ENCODE measurements around the gene SMYD3.

SMYD3 gene

GRCh38 chr1:246221485-246222255 is 285.4 kb downstream of the SMYD3 start:
- in situ Hi-C loops (cut with MboI; ENCODE audit: low sequenced_read_pairs) = no loop called here

- in situ Hi-C loops (cut with MboI; ENCODE audit: low sequenced_read_pairs) = no loop called here
These were observed 286.5 kb downstream of the SMYD3 start for GRCh38 chr1:246220495-246221065.

- in situ Hi-C loops (cut with MboI; ENCODE audit: low sequenced_read_pairs) = no loop called here
These were observed 287.5 kb downstream of the SMYD3 start for GRCh38 chr1:246219508-246220030.

GRCh38 chr1:246218686-246219085 is 288.4 kb downstream of the SMYD3 start:
- in situ Hi-C loops (cut with MboI; ENCODE audit: low sequenced_read_pairs) = no loop called here

- in situ Hi-C loops (cut with MboI; ENCODE audit: low sequenced_read_pairs) = no loop called here
These were observed 290.2 kb downstream of the SMYD3 start for GRCh38 chr1:246216906-246217305.

- in situ Hi-C loops (cut with MboI; ENCODE audit: low sequenced_read_pairs) = no loop called here
These were observed 291.6 kb downstream of the SMYD3 start for GRCh38 chr1:246215510-246215903.

DNA sequence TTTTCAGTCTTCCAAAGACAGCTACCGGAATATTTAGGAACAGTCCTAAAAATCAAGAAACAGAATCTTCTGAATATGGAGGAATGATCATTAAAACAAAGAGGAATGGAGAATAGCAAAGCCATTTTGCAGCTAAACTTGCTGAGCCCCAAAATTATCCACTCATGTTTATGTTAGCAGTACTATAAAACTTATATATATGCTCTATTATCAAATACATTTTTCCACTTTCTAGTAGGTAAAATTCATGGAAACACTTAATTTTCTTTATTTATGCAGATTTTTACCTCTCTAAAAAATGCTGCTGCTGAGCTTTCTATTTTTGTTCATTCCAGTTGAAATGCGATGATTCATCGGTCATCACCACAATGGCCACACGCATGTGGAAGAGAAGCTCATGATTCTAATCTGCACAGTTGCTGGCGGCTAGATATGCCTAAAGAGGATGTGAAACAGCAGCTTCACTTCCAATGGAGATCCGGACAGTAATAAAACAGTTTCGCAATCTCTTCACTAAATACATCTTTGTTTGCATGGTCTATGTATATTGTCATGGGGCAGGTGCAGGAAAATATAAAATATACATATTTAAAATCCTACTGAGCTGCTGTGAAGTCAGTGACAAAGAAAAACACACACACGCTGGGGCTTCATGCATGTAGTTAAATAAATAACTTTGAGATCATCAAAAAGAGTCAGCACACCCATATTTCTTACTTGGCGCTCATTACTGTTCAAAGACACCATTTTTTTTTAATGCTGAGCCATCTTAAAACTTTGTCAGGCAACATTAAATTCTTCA is 292.2 kb downstream of the SMYD3 start:
- in situ Hi-C loops (cut with MboI; ENCODE audit: low sequenced_read_pairs) = no loop called here

GRCh38 chr1:246213947-246214346 is 293.1 kb downstream of the SMYD3 start:
- in situ Hi-C loops (cut with MboI; ENCODE audit: low sequenced_read_pairs) = no loop called here

DNA sequence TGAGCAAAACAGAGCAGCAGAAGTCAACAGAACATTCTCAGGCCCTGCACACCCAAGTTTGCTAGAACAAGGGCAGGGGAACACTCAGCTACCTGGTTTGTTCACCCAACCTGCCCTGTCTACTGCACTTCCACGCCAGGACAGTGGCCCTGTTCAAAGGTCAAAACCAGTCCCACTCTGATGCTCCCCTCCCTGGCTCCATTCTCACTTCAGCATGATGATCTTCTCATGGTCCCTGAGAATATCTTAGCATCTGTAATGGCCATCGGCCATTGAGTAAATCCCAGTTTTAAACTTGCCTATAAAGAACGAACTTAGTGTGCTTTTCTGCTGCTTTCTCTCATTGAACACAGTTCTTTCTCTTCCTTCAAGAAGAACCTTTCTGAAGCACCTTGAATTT is 293.6 kb downstream of the SMYD3 start:
- in situ Hi-C loops (cut with MboI; ENCODE audit: low sequenced_read_pairs) = no loop called here

DNA sequence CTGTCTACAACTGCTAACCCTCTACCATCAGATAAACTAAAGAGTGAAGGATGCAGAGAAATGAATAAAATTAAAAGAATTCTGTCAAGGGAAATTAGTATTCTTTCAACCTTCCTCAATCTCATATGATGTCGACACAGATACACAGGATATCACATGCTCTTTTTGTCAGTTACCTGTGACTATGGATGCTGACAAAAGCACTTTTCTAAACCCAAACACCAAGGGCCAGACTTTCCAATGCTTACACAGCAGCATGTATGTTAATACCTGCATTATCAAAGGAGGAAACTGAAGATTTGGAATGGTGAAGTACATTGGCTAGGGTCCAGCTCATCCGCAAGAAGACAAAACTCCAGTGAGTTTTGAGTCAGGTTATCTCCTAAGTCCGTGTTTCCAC is 294.0 kb downstream of the SMYD3 start:
- in situ Hi-C loops (cut with MboI; ENCODE audit: low sequenced_read_pairs) = no loop called here

DNA sequence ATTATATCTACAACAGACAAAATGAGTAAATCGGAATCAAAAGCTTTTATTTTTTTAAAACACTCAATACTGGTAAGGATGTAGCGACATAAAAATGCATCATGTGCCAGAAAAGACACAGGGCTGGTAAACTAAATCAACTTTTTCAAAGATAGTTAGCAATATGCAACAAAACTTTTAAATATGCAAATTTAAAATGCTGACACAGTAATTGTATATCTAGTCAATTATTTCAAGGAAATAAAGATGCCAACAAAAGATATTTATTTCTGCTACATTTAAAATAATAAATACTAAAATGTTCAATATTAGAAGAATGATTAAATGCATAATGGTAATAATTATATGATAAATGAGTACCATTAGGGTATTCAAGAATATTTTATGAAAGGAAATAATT is 295.1 kb downstream of the SMYD3 start:
- in situ Hi-C loops (cut with MboI; ENCODE audit: low sequenced_read_pairs) = no loop called here

DNA sequence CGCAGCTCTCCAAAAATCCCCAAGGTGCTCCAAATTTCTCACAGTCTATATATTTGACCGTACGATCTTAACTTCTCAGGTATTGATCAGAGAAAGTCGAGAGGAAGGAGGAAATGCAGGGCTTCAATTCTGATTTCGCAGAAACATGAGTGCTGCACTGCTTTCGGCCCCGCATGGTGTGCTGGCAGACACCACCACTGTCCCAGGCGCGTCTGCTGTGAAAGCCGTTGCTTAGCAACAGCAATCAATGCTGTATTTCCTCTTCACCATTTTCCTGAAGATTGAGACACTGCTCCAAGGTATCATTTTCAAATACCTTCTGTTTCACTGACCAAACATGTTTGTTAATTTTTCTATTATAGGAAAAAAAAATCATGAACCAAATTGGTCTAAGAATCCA is 296.3 kb downstream of the SMYD3 start:
- in situ Hi-C loops (cut with MboI; ENCODE audit: low sequenced_read_pairs) = no loop called here

DNA sequence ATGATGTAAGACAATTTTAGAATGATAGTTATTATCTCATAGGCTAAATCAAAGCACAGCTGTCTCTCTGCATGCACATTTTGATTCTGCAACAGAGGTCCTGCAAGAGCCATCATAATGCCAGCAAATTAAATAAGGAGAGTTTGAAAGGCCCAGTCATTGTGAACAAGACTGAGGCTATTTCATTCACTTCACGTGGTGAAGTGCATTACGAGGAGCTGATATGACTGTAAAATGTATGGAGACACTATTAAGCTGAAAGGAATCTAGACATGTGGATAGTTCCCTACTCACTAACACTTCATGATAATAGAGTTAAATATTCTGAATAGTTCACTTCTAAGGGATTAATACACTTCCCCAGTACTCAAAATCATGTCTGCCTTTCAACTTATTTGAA is 299.0 kb downstream of the SMYD3 start:
- in situ Hi-C loops (cut with MboI; ENCODE audit: low sequenced_read_pairs) = no loop called here

- in situ Hi-C loops (cut with MboI; ENCODE audit: low sequenced_read_pairs) = no loop called here
These were observed 303.9 kb downstream of the SMYD3 start for GRCh38 chr1:246203180-246203579.

GRCh38 chr1:246200738-246201137 is 306.3 kb downstream of the SMYD3 start:
- in situ Hi-C loops (cut with MboI; ENCODE audit: low sequenced_read_pairs) = no loop called here

GRCh38 chr1:246200225-246200624 is 306.9 kb downstream of the SMYD3 start:
- in situ Hi-C loops (cut with MboI; ENCODE audit: low sequenced_read_pairs) = no loop called here

GRCh38 chr1:246199086-246199645 is 307.9 kb downstream of the SMYD3 start:
- in situ Hi-C loops (cut with MboI; ENCODE audit: low sequenced_read_pairs) = no loop called here

GRCh38 chr1:246198115-246198816 is 308.8 kb downstream of the SMYD3 start:
- in situ Hi-C loops (cut with MboI; ENCODE audit: low sequenced_read_pairs) = no loop called here

DNA sequence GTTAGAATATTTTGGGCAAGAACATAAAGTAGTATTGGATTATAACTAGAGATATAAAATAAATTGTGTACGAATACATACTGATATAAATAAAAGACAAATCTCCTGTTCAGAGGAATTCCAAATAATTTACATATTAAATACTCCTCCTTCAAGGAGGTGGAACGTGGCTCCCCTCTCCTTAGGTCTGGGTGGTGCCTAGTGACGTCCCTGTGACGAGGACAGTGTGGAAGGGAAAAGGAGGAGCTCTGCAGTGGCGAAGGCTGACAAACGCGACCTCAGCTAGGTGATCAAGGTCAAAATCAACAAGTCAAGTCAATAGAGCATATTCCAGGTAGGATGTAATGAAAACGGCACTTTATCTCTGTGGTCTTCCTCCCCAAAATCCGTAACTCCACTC is 310.0 kb downstream of the SMYD3 start:
- in situ Hi-C loops (cut with MboI; ENCODE audit: low sequenced_read_pairs) = no loop called here

DNA sequence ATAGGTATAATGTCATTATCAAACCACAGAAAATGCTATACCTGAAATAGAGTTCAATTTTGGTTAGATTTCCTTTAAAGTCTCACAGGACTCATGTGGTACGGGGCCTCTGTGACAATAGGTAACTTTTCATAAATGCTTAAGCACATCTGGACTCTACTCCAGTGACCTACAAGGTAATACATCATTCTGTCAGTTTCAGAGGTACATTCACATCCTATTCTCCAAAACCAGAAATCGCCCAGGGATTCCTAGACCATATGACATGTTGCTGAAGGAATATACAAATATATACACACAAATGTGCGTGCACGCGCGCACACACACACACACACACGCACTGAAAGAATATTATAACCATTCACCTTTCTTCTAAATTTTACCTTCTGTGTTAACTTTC is 311.8 kb downstream of the SMYD3 start:
- in situ Hi-C loops (cut with MboI; ENCODE audit: low sequenced_read_pairs) = no loop called here

- in situ Hi-C loops (cut with MboI; ENCODE audit: low sequenced_read_pairs) = no loop called here
These were observed 313.5 kb downstream of the SMYD3 start for GRCh38 chr1:246193537-246193936.

Data from HL-60/S4 treated with phorbol 12-myristate 13-acetate at 8.2 ng/mL for 4 days and 3 days (cell line).